ENCODE results near the gene APMAP. TPM values are rescaled to one million over a fixed set of nuclear protein-coding genes. Genes with fewer than 3 reads are reported as not detected.

APMAP gene
- total RNA-seq, 1 donor = 70.2 TPM

DNA sequence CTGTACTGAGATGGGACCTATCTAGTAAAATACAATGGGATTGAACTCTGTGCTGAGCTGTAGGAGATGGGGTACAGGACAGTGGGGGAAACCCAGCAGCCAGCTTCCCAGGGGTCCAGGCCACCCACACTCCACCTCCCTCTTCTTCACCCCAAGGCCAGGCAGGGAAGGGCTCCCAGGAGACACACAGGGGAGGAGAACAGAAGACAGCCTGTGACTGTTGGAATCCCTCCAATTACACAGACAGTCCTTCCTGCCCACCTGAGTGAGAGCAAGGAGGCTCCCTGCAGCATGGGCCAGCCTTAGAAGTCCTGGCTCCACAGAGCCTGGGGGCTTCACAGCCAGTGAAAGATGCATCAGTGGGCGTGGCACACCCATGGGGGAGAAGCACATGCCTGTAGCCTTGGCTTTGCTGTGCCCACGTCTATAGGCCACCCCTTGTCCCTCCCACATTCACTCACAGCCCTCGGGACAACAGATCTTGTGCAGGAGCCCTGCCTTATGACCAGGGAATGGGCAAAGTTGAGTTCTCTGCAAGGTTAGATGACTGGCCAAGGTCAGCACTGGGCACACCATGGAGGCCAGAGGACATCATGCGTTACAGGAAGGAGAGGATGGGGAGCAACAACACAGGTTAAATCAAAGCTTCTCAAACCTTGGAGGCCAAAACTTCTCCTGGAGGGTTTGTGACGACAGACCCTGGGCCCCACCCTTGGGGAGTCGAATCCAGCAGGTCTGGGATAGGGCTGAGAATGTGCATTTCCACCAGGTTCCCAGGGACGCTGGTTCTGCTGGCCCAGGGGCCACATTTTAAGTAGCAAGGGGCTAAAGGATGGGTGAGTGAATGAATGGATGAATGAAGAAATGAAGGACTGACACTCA, 55.8 kb downstream of the APMAP start:
- H4K20me1 ChIP-seq (ENCODE audit: insufficient read depth, low read length) = no peaks in the 10 kb centered on the region
- no peak overlapping the region for H3K4me2 ChIP-seq (ENCODE audit: insufficient read depth, low read length)
- TF ChIP-seq, protein P1, sequence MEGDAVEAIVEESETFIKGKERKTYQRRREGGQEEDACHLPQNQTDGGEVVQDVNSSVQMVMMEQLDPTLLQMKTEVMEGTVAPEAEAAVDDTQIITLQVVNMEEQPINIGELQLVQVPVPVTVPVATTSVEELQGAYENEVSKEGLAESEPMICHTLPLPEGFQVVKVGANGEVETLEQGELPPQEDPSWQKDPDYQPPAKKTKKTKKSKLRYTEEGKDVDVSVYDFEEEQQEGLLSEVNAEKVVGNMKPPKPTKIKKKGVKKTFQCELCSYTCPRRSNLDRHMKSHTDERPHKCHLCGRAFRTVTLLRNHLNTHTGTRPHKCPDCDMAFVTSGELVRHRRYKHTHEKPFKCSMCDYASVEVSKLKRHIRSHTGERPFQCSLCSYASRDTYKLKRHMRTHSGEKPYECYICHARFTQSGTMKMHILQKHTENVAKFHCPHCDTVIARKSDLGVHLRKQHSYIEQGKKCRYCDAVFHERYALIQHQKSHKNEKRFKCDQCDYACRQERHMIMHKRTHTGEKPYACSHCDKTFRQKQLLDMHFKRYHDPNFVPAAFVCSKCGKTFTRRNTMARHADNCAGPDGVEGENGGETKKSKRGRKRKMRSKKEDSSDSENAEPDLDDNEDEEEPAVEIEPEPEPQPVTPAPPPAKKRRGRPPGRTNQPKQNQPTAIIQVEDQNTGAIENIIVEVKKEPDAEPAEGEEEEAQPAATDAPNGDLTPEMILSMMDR (IDR thresholded peaks at IDR 0.05; ENCODE audit: extremely low read depth, low read depth, low read length) = no peak
- H3K79me2 ChIP-seq (ENCODE audit: insufficient read depth, low read length) = no peaks in the 10 kb centered on the region
- no peak overlapping the region for H3K27ac ChIP-seq (ENCODE audit: low read depth, low read length)
- no peaks in the 10 kb centered on the region for H3K4me1 ChIP-seq (ENCODE audit: insufficient read depth, low read length)
- H3K27me3 ChIP-seq (ENCODE audit: insufficient read depth, low read length) = no peaks in the 10 kb centered on the region
- no peak overlapping the region for H2AFZ ChIP-seq (ENCODE audit: low read length)
- no peak for DNase-seq (ENCODE audit: insufficient read length, low spot score, missing footprints)
- no peak overlapping the region for H3K4me3 ChIP-seq (ENCODE audit: insufficient read depth, low read length)
- H3K36me3 ChIP-seq (ENCODE audit: insufficient read depth, low read length) = no peaks in the 10 kb centered on the region
- no peaks in the 10 kb centered on the region for H3K9me3 ChIP-seq (ENCODE audit: low read depth, low read length)

DNA sequence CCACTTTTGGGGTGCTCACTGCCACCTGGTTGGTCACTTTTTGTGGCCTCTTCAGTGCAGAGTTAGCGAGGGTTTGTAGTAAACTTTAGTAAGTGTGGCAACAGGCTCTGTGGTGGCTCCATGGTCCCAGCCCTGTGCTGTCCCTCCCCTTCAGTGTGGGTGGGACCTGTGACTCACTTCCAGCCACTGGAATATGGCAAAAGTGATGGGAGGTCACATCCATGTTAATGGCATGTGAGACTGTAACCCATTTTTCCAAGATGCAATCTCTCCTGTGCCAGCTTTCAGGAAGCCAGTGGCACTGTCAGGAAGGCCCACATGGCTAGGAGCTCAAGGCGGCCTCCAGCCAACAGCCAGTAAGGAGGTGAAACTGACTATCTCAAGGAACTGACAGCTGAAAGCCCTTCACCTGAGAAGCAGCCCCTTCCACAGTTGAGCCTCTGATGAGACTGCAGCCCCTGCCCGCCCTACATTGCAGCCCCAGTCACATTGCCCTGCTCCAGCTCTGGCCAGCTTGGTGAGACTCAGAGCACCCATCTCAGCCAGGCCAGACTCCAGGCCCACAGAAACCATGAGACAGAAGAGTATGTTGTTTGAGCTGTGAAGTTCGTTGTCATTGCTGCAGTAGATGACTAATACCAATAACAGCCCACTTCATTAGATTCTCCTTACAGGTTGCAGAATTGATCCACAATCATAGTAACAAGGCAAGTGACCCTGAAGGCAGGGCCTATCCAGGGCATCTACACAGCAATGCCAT, 56.6 kb downstream of the APMAP start:
- Histone ChIP-seq H3K4me1 (ENCODE audit: insufficient read depth, low read length) (no peaks in the 10 kb centered on the region), H4K20me1 (ENCODE audit: insufficient read depth, low read length) (no peaks in the 10 kb centered on the region), H3K4me3 (ENCODE audit: insufficient read depth, low read length) (no peak overlapping the region), H3K27ac (ENCODE audit: low read depth, low read length) (no peak overlapping the region), H2AFZ (ENCODE audit: low read length) (no peak overlapping the region), H3K27me3 (ENCODE audit: insufficient read depth, low read length) (no peaks in the 10 kb centered on the region), H3K9me3 (ENCODE audit: low read depth, low read length) (no peaks in the 10 kb centered on the region), H3K36me3 (ENCODE audit: insufficient read depth, low read length) (no peaks in the 10 kb centered on the region), H3K4me2 (ENCODE audit: insufficient read depth, low read length) (no peak overlapping the region), H3K79me2 (ENCODE audit: insufficient read depth, low read length) (no peaks in the 10 kb centered on the region)
- no peak for DNase-seq (ENCODE audit: insufficient read length, low spot score, missing footprints)
- TF ChIP-seq, protein P1 (IDR thresholded peaks at IDR 0.05; ENCODE audit: extremely low read depth, low read depth, low read length) = no peak

DNA sequence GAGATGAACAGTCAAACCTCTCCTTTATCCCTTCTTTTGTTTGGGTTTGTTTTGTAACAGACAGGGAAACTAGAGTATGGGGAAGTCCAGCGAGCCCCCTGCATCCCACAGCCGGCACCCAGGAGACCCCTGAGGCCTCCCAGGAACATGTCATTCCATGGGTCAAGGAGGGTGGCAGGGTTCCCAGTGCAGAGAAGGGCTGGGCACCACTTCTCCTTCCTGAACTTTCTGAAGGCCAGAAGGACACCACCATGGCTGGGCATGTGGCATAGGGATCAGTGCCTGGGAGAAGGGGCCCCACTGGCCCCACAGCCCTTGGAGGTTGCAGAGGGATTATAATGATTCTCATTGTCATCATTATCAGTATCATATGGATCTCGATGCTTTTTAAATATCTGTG, 57.4 kb downstream of the APMAP start:
- TF ChIP-seq, protein P1 (IDR thresholded peaks at IDR 0.05; ENCODE audit: extremely low read depth, low read depth, low read length) = no peak
- Histone ChIP-seq H3K27me3 (ENCODE audit: insufficient read depth, low read length) (no peaks in the 10 kb centered on the region), H2AFZ (ENCODE audit: low read length) (no peak overlapping the region), H3K4me3 (ENCODE audit: insufficient read depth, low read length) (no peak overlapping the region), H3K79me2 (ENCODE audit: insufficient read depth, low read length) (no peaks in the 10 kb centered on the region), H3K9me3 (ENCODE audit: low read depth, low read length) (no peaks in the 10 kb centered on the region), H3K36me3 (ENCODE audit: insufficient read depth, low read length) (no peaks in the 10 kb centered on the region), H4K20me1 (ENCODE audit: insufficient read depth, low read length) (no peaks in the 10 kb centered on the region), H3K4me2 (ENCODE audit: insufficient read depth, low read length) (no peak overlapping the region), H3K4me1 (ENCODE audit: insufficient read depth, low read length) (no peaks in the 10 kb centered on the region), H3K27ac (ENCODE audit: low read depth, low read length) (no peak overlapping the region)
- DNase-seq (ENCODE audit: insufficient read length, low spot score, missing footprints) = no peak

DNA sequence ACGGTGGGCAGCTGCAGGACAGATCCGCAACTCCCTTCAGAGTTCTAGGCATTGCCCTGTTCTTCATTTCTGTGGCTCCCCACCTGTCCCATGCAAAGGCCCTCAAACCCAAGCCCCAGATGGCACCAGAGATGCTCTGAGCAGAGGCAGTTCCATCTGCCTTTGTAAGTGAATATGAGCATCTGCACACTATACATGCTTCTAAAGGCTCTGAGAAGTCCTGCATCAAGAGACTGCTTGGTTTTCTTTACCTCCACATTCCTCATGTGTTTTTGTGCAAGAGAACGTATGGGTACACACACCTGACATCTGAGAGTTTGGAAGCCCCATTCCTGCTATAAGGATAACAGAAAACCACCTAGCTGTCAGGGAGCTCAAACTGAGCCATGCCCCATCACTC, 57.8 kb downstream of the APMAP start:
- TF ChIP-seq, protein P1 (IDR thresholded peaks at IDR 0.05; ENCODE audit: extremely low read depth, low read depth, low read length) = no peak
- no peaks in the 10 kb centered on the region for H3K79me2 ChIP-seq (ENCODE audit: insufficient read depth, low read length)

More for the DNA sequence above, 57.8 kb downstream of the APMAP start:
- no peaks in the 10 kb centered on the region for H3K36me3 ChIP-seq (ENCODE audit: insufficient read depth, low read length)
- no peak for DNase-seq (ENCODE audit: insufficient read length, low spot score, missing footprints)
- H4K20me1 ChIP-seq (ENCODE audit: insufficient read depth, low read length) = no peaks in the 10 kb centered on the region
- no peak overlapping the region for H3K27ac ChIP-seq (ENCODE audit: low read depth, low read length)
- H3K27me3 ChIP-seq (ENCODE audit: insufficient read depth, low read length) = no peaks in the 10 kb centered on the region
- H3K4me1 ChIP-seq (ENCODE audit: insufficient read depth, low read length) = no peaks in the 10 kb centered on the region
- no peak overlapping the region for H3K4me3 ChIP-seq (ENCODE audit: insufficient read depth, low read length)
- no peak overlapping the region for H2AFZ ChIP-seq (ENCODE audit: low read length)
- H3K4me2 ChIP-seq (ENCODE audit: insufficient read depth, low read length) = no peak overlapping the region
- H3K9me3 ChIP-seq (ENCODE audit: low read depth, low read length) = no peaks in the 10 kb centered on the region

Data from osteoblast (primary cell).